HG03378 (cell line): ENCODE data around the gene SLC29A3.
A peak's percentile ranks its signal among the peaks of the same experiment; 100 is the strongest.

Source experiments
- ATAC-seq: cut with Tn5 transposase; IDR thresholded peaks from one replicate; pipeline ENCODE4 v1.9.1; 2021; ENCODE audit warnings: mild to moderate bottlenecking, moderate library complexity; ENCODE audit not compliant: unreplicated experiment

Gene SLC29A3

DNA sequence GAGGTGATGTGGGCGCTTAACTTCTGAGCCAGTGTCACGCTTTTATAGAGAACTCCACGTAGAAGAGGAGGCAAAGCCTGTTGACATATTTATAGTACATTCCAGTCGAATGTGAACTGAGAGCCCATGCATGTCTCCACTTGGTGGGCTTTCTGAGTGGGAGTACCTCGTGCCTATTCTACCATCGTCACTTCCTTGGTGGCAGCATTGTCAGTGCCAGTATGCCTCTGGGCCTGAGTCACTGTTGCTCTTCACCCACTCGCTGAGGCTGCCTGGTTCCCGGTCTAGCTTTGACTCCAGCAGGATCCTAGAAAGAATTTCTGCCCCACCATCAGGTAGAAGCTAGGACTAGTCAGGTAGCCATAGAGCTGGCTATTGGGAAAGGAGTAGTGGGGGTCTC is 47.6 kb downstream of the SLC29A3 start:
- ATAC-seq, result no peak

DNA sequence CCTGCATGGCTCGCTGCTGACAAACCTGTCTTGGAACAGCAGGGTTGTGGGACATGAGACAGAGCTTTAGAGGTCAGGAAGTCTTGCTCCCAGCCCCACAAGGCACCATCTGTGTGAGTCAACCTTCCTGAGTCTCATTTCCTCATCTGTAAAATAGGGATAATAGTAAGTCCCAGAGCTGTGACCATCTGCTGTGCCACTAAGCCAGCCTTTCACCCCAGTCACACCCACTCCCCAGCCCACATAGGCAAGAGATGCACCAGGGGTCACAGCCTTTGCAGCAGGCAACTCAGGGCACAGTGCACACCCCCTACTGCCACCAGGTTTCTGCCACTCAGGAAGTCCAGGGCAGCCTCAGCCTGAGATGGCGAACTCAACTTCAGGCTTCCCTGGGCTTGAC is 48.2 kb downstream of the SLC29A3 start:
- ATAC-seq, result no peak

DNA sequence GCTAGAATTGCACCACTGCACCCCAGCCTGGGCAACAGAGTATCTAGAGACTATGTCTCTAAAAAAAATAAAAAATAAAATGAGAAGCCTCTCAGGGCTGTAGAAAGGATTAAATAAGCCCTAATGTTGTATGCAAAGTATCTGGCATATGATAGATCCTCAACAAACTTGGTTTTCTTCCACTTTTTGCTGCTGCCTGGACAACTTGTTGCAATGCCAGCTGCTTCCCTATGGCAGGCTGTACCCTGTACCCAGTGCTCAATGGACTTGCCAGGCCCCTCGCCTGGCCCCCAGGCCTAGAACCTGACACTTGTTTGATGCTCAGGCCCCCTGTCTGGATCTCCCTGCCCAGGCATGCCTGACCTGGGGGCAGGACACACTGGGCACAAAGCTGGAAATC is 49.1 kb downstream of the SLC29A3 start:
- ATAC-seq, result no peak

DNA sequence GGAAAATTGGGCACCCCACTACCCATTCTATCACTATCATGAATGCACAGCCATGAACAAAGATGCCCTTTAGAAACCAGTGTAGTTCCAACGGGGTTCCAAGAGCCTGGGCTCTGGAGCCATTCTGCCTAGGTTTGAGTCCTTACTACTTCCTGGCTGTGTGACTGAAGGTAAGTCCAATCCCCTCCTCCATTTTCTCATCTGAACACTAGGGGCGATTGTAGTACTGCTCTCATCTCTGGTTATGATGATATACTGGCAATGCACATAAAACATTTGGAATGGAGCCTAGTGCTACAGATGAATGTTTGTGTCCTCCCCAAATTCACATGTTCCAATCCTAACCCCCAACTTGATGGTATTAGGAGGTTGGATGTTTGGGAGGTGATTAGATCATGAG is 49.6 kb downstream of the SLC29A3 start:
- no peak for ATAC-seq

DNA sequence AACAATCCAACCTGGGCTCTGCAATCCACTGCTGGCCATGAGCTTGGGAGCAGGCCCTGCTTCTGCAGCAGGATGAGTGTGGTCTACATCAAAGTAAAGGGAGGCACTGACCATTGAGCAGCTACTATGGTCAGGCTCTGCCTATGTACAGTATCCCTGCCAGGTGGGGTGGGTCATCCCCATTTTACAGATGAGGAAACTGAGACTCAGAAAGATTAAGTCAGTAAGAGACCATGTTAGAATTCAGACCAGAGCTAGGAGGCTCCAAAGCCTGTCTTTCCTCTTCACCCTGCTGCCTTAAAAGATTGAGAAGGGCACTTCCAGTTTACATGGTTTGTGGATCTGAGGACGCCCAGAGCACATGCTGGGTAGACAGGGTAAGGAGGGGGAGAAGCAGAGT is 50.5 kb downstream of the SLC29A3 start:
- no peak for ATAC-seq

DNA sequence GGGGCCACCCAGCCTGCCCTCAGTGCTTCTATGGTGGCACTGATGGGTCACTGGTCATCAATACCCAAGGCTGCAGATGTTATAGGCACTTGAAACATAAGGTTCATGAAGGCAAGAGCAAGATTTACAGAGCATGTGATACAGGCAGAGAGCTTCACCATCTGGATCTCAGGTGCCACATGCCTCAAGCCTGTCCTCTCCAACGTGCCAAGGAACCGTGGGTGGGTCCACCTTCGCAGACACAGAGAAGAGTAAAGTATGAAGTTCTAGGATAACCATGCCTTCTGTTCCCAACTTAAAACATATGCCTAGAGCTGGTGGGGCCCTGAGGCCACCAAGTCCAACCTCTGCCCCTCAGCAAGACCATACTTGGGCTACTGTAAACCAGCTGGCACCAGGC is 51.0 kb downstream of the SLC29A3 start:
- no peak for ATAC-seq

DNA sequence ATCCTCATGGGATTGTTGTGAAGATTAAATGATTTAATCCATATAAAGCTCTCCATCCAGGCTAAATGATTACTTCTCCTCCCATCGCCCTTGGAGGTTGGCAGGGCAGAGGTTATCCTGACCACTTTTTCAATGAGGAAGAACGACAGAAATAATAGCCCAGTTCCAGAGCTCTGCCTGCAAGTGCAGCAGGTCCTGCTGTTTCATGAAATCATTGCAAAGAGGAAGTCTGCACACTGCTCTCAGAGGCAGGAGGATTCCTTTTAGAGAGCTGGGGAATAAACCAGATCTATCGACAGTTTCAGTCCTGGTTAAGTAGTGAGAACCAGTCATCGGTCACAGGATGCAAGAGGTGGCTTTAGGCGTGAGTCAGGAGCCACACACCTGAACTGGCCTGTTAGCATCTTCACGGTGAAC is 52.7 kb downstream of the SLC29A3 start:
- ATAC-seq, result peak; percentile 52

DNA sequence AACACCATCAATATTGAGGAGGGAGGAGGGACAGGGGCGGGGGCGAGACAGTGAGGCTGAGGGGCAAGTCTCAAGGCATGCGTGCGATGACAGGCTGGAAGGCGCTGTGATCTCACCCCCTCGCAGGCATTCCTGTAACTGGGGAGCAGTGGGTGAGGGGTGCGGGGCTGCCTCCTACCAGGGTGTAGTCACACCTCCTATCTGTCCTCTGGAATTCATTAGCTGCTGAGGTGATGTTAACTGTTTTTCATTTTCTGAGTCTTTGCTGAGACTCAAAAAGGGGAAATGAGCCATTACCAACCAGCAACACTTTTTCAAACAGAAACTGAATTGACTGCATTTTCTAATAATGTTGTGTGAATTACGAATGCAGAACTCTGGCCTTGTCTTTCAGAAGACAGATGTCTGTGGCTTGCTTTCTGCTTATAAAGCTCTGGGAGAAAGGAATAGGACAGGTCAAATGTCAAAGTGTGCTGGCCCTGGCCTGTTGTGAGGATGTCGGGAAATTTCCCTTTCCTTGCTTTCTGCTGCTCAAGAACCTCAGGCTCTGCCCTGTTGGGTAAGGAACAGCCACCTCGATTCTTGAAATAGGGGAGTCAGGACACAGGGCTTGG is 53.9 kb downstream of the SLC29A3 start:
- ATAC-seq, result peak; percentile 55

DNA sequence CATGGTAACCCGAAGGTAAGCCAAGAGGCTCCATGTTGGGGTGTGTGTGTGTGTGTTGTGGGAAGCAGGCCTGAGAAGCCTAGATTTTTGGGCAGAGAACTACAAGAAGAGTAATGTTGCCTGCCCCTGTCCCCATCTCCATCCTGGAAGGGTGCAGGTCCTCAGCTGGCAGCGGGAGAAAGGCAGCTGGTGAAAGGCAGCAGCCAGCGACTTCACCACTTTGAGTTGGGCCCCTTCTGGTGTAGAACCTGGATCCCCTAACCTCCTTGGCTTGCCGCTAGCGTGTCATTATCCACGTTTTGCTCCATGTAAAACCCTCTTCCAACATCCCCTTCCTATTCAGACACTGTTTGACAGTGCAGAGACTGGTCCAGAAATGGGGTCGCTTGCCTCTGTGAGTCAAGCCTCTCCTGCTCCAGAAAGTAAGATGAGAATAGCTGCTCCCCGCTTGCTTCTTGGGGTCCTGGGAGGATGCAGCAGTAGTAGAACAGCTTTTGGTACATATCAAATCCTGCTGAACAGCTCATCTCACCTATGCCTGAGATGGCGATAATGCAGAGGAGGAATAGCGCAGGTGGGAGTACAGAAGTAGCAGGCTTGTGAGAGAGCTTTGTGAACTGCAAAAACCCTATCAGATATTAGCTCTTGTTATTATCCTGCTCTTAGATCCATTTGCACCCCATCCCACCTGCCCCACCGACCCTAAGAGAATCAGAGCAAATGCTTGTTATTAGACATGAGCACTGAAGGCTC is 55.6 kb downstream of the SLC29A3 start:
- no peak for ATAC-seq

DNA sequence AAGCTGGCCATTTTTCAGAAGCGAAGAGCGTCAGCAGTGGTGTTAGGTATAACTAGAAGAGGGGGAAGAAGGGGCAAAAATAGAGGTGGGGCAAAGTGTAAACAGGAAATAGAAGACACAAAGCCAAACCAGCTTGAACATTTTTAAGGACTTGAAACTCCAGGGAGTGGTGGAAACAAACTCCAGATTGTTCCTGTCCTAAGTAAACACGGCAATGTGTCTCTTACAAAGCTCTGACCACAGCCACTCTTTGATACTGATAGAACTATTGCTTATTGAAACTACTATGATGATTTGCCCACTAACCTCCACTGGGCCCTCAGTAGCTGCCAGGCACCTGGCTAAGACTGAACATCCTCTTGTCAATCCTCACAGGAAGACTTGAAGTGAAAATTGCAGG is 56.9 kb downstream of the SLC29A3 start:
- no peak for ATAC-seq

DNA sequence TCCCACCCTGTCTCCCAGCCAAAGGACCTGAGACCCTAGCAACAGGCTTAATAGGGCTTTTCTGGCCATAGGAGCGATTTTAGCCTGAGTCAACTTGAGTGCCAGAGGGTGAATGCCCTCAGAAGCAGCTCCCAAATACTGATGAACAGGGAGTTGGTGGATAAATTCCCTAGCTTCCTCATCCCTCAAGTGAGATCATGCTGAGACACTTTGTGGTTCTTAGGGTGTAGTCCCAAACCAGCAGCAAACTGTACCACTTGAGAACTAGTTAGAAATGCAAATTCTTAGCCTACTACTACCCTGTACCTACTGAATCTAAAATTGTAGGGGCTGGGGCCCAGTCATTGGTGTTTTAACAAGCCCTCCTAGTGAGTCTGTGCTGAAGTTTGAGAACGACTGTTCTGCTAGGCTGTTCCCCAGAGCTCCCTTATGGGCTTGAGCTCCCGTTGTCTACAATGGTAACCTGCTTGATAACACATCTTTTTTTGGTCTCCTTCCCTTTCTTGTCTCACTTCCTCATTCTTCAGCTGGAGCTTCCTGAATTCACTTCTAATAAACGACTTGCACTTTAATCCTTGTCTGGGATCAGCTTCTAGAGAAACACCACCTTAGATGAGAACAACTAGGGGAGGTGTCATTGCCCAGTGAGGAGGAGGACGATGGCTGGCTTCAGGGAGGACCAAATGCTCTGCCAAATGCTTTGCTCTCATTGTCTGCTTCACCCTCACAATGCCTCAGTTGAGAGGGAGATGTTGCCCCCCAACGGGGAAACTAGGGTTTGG is 59.5 kb downstream of the SLC29A3 start:
- ATAC-seq, result no peak

DNA sequence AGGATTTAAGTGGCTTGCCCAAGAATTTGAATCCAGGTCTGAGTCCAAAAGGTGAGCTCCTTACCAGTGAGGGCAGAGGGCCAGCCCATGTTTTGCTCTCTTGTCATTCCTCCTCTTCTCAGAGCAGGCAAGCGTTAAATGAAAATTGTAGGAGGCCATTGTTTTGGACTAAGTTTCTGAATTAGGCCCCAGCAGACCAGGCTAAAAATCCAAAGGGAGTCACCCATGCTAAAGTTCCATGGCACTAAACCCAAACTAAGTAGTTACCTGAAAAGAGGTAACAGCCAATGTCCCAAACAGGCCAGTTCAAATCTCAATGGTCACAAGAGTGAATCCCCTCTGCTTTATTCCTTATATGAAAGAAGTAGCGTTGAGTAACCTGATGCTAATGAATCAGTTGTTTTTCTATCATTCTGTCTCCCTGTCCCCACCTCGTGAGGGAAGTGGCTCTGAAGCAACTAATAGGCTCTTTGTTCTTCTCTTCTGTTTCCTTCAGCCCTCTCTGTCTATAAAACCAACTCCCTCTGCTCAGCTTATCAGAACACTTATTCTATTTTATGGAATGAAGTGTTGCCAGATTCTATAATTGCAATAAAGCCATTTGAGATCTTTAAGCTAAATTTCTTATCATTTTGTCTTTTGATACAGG is 60.2 kb downstream of the SLC29A3 start:
- no peak for ATAC-seq

DNA sequence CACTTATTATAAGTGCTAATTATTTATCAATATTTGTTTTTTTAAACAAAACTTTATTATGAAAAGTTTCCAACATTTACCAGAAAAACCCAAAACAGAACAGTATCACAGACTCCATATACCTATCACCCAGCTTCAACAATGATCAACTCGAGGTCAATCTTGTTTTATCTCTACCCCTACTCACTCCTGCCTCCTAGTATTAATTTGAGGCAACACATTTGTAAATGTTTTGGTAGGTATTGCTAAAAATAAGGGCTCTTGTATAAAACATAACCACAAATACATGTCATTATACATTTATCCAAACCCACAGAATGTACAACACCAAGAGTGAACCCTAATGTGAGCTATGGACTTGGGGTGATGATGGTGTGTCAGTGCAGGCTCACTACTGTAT is 61.8 kb downstream of the SLC29A3 start:
- ATAC-seq, result no peak

DNA sequence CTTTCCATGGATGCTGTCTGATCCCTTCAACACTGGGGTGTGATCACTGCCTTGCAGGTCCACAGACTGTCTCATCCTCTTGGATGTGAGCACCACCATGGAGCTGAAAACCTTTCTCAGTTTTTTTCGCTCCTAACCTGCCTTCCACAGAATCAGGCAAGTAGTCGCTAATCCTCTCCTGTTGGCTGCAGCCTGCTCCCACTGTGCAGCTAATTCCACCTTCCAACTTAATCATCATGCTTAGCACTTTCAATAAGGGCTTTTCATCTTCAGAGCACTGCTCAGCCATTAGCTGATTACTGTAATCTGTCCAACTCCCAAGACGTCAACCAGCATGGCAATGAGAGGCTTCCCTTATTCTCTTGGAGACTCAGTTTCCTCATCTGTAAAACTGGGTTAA is 62.6 kb downstream of the SLC29A3 start:
- ATAC-seq, result no peak

DNA sequence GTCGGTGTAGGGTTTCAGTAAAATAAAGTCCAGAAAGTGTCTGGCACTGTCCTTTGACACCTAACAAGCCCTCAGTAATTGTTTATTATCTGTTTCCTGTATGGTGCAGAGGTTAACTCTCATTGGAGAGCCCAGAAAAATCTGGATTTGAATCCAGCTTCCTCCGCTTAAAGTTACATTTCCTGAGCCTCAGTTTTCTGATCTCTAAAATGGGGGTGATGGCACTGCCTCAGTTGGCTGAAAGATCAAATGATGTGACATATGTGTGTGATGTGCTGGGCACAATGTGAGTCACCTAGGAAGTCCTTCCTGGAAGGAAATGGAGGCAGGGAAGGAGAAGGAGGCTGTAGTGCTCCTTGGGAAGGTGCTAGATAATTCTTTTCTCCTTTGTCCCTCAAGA is 63.0 kb downstream of the SLC29A3 start:
- no peak for ATAC-seq

DNA sequence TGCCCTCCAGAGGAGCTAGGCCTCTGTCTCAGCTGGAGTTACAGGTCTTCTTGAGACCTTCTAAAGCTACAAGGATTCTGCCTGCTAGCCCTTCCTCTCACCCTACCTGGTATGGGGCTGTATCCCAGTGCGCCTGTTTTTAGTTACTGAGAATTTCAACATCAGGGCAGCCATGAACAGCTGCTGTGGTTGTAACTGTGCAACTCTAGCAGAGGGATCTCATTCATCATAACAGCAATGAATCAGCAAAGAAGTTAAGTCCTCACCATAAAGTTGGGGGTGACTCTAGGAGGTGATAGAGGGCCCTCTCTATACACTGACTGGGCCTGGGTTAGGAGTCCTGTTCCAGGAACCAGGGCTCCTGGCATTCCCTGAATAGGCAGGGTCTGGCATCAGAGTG is 63.7 kb downstream of the SLC29A3 start:
- no peak for ATAC-seq

DNA sequence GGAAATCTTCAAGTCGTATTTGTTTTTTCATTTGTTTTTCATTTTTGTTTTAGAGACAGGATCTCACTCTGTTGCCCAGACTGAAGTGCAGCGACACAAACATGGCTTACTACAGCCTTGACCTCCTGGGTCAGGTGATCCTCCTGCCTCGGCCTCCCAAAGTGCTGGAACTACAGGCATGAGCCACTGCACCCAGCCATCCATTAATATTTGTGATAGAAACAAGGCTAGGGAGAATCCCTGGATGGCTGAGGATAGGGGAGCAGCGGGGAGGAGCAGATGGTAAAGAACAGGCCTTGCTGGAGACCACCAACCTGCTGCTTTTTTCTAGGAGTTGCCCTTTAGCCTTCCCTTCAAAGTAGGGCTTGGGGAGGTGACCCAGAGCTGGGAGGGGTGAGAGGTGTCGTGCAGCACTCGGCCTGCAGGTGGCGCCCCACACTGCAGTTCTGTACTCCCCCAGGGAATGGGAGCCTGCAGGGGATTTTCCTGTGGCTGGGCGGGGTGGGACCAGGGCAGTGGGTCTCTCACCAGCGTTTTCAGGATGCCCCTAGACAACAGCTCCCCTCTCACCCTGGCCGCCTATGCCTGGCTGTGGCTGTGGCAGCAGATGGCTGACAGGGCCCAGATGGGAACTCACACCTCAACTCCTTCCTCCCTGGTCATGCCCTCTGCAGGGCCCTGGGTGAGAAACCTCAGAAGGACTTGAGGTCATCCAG is 65.1 kb downstream of the SLC29A3 start:
- ATAC-seq, result no peak

DNA sequence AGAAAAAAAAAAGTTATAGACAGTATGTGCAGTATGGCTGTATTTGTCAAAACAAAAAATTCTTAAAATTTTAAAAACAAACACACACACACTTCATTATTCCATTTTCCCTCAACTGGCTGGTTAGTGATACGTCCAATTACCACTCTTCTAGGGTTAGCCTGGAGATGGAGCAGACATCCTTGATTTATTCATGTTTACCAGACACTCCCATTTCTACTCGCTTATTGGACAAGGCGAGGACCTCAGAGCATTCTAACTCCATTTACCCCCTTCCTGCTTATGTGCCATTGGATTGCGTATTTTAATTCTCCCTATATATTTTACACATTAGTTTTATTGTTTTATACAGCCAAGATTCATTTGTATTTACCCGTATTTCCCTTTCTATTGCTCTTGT is 69.1 kb downstream of the SLC29A3 start:
- ATAC-seq, result no peak

DNA sequence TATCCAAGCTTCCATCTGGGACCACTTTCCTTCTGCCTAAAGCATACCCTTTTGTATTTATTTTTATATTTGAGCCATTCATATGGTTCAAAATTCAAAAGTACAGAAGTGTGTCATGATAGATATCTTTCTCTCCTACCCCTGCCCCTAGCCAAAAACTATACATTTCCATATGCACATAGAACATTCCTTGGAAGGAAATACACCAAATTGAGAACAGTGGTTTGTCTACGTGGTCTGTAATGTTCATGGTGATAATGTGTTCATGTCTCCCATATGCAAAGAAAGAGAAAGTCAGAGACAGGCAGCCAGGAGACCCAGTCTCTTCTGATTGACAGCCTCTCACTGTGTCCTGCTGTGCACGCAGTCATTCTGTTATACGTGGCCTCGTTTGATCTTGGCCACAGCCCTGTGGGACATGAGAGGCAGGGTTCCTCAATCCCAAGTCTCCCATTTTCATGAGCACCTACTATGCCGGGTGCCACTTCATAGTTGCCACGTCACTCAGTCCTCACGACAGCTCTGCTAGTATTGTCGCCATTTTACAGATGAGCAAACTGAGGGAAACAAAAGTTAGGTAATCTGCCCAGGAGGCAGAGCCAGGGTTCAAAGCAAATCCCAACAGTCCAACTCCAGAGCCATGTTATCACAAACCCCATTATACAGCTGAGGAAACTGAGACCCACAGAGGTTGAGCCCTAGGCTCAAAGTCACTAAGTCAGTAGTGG is 69.7 kb downstream of the SLC29A3 start:
- ATAC-seq, result no peak

DNA sequence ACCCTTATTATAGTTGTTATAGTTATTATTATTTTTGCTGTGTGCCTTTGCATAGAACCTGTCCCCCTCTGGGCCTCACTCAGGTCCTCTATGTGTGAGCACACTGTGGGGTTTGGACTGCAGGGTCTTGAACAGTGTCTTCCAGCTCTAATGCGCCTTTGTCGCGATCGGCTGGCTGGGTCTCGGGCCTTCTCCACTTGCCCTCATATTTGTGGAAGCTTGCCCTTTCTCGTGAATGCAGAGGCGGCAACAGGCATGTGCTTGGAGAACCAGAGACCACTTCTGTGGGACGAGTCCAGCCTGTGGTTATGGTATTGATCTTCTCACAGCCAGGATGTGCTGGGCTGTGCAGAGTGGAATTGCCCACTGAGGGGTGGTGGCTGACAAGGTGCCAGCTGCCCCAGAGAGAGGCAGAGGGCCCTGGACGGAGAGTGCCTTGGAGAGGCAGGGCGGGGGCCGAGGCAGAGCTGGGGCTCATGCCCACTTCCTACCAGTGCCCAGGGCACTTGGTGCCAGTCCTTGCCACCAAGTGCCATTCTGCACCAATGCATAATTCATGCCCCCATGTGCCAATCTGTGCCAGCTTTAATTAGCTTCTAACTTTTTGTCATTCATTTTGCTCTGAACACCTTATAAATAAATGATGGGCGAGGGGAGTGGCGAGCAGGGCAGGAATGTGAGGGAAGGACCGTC is 70.9 kb downstream of the SLC29A3 start:
- no peak for ATAC-seq
